Thoracic aorta (tissue), 2 donors: Measurements from ENCODE around the gene GTSE1. TPM values are rescaled to one million over a fixed set of nuclear protein-coding genes. Genes with fewer than 3 reads are reported as not detected.

Experiments
- ATAC-seq: fragments of 150-250 bp; one replicate; pipeline ENCODE4 v1.8.0; 2017; ENCODE audit warnings: low read depth; ENCODE audit not compliant: insufficient number of reproducible peaks, low FRiP score
- DNase-seq: peaks from one replicate; pipeline ENCODE4 v3.0.0-alpha.2; 2020; ENCODE audit warnings: low spot score
- H3K27ac ChIP-seq, 2 donors: fragments of 200-600 bp; sonication (generic); 1 replicate in 1 of 2; 2 replicates in 1 of 2; pipeline ENCODE4 v1.5.1; 2016; ENCODE audit warnings: mild to moderate bottlenecking in 2 of 2, moderate library complexity in 2 of 2
- H3K27me3 ChIP-seq: fragments of 200-600 bp; sonication (generic); replicated peaks from 2 replicates; pipeline ENCODE4 v1.6.0; 2016; ENCODE audit warnings: mild to moderate bottlenecking; ENCODE audit not compliant: insufficient read depth
- H3K36me3 ChIP-seq: fragments of 200-600 bp; sonication (generic); one replicate; pipeline ENCODE4 v1.5.1; 2016
- H3K4me1 ChIP-seq, 2 donors: fragments of 200-600 bp; sonication (generic); 1 replicate in 1 of 2; 2 replicates in 1 of 2; pipeline versions ENCODE4 v1.5.1 to v1.6.0; 2016; ENCODE audit warnings: low read depth in 2 of 2, mild to moderate bottlenecking in 1 of 2; ENCODE audit not compliant: control insufficient read depth in 1 of 2
- H3K4me3 ChIP-seq: fragments of 200-600 bp; sonication (generic); 2 replicates; pipeline ENCODE4 v1.5.1; 2016; ENCODE audit warnings: mild to moderate bottlenecking
- H3K9me3 ChIP-seq: fragments of 200-600 bp; sonication (generic); 2 replicates; pipeline ENCODE4 v1.5.1; 2016
- CTCF ChIP-seq: fragments of 200-600 bp; sonication (generic); IDR thresholded peaks from one replicate; pipeline ENCODE4 v1.5.1; 2019; ENCODE audit warnings: antibody characterized with exemption
- total RNA-seq, 2 donors: library from RNA; depleted of rRNA; stranded (reverse); fragments of >200 nt; gene quantifications; one replicate each; pipeline versions ENCODE4 v1.1.0 to v1.2.3, GENCODE V29; 2016

The GTSE1 gene
- total RNA-seq, 2 donors from 2014 or later, result 0.41 to 0.92 TPM

DNA sequence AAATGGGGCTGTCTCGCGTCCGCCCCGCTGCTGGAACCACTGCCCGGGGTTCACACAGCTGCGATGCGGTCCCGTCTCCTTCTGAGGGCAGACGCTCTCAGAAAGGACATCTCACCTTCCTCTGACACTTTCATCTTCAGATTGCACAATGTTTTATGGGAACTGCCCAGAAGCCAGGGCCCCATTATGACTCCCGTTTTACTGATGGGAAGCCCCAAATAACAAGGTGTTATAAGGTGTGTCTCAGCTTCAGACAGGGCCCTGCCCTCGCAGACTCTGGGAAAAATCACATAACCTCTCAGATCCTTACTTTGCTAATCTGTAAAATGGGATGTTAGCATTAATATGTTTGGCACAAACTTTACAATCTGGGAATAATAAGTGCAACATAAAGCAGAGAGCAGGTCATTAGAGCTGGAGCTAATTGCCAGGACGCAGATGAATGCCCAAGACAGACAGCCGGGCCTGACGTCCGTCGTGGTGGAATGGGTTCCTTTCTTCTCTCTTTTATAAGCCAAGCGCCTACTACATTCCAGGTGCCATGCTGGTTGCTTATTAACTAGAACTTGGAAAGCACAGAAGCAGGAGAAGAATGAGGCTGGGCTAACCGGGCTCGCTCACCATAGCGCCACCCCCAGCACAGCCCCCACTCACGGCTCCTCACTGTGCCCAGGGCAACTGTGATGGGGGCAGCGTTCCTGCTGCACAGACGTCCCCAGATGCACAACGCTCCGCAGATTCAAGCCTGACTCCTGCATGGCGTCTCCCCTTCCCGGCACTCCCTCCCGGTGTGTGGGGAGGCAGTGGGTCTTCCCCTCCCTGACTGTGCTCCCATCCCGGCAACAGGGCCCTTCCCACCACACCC lies 82.6 kb downstream of the GTSE1 start:
- no peak overlapping the region for H3K27ac ChIP-seq
- H3K9me3 ChIP-seq, result peaks cover 5% of the 10 kb centered on the region
- no peak for ATAC-seq
- no peaks in the 10 kb centered on the region for H3K4me1 ChIP-seq
- no peaks in the 10 kb centered on the region for H3K36me3 ChIP-seq
- DNase-seq, result no peak
- H3K27me3 ChIP-seq, result no peaks in the 10 kb centered on the region
- no peak for TF ChIP-seq CTCF
- no peak overlapping the region for H3K4me3 ChIP-seq

- no peak overlapping the region for H3K27ac ChIP-seq
These were observed 83.4 kb downstream of the GTSE1 start for GRCh38 chr22:46380069-46380468.

More at GRCh38 chr22:46380069-46380468, 83.4 kb downstream of the GTSE1 start:
- no peak for ATAC-seq
- Histone ChIP-seq H3K36me3 (no peaks in the 10 kb centered on the region), H3K4me1 (no peaks in the 10 kb centered on the region), H3K27me3 (no peaks in the 10 kb centered on the region), H3K4me3 (no peak overlapping the region), H3K9me3 (peaks cover 5% of the 10 kb centered on the region)
- no peak for DNase-seq
- TF ChIP-seq CTCF, result no peak

Other genes with a start within 250 kb of the GTSE1 start
- 10 to 100 TPM; 21.9 to 67.8 TPM for gene PPARA, start 146.3 kb upstream of the GTSE1 start, total RNA-seq
- 10 to 100 TPM in 1 of 2 donors, 1 to 10 TPM in 1; 8.1 to 12.4 TPM for gene CDPF1, start 46.6 kb upstream of the GTSE1 start, total RNA-seq
- gene PKDREJ, start 33.5 kb upstream of the GTSE1 start, total RNA-seq, result under 1 TPM in 1 of 2 donors, not detected in 1; under 0.01 TPM
- 10 to 100 TPM; 67.7 to 76.9 TPM for gene TTC38, start 28.9 kb upstream of the GTSE1 start, total RNA-seq
- 10 to 100 TPM; 30.2 to 45.4 TPM for gene TRMU, start 38.8 kb downstream of the GTSE1 start, total RNA-seq
- gene CELSR1, start 240.8 kb downstream of the GTSE1 start, total RNA-seq, result 1 to 10 TPM; 1.5 to 6.7 TPM